PC-9 (cell line): ENCODE results near the gene MEF2A.

ENCODE experiments used
- CTCF ChIP-seq: fragments of 200-600 bp; sonication (generic); conservative IDR thresholded peaks from 2 replicates; pipeline ENCODE4 v1.6.1; 2017; ENCODE audit warnings: mixed run types, antibody characterized with exemption, mild to moderate bottlenecking, moderate library complexity
- EZH2 ChIP-seq: fragments of 200-600 bp; sonication (generic); IDR thresholded peaks from 2 replicates; pipeline ENCODE4 v1.8.0; 2017; ENCODE audit warnings: antibody characterized with exemption, low read depth

- TF ChIP-seq CTCF (no peak), EZH2 (no peak)
Observed at GRCh38 chr15:99619712-99620111, 53.9 kb downstream of the MEF2A start.
